Type B pancreatic cell (in vitro differentiated cells): Measurements from ENCODE around the gene CALCR. TPM values are rescaled to one million over a fixed set of nuclear protein-coding genes. Genes with fewer than 3 reads are reported as not detected.

Experiments used
- DNase-seq: peaks from one replicate; pipeline ENCODE4 v3.0.0; 2021; ENCODE audit warnings: mixed read lengths; ENCODE audit not compliant: unreplicated experiment; ENCODE audit errors: extremely low spot score
- H3K27ac Mint-ChIP-seq: 2 replicates; pipeline ENCODE4 v1.8.0; 2021; ENCODE audit warnings: mild to moderate bottlenecking, mixed read lengths
- H3K27me3 Mint-ChIP-seq: 2 replicates; pipeline ENCODE4 v1.8.0; 2021; ENCODE audit warnings: mixed read lengths
- H3K36me3 Mint-ChIP-seq: 2 replicates; pipeline ENCODE4 v1.8.0; 2021; ENCODE audit warnings: mixed read lengths
- H3K4me1 Mint-ChIP-seq: one replicate; pipeline ENCODE4 v1.8.0; 2021; ENCODE audit warnings: mixed read lengths; ENCODE audit not compliant: unreplicated experiment
- H3K4me3 Mint-ChIP-seq: 2 replicates; pipeline ENCODE4 v1.8.0; 2021; ENCODE audit warnings: mild to moderate bottlenecking, mixed read lengths
- H3K9me3 Mint-ChIP-seq: 2 replicates; pipeline ENCODE4 v1.8.0; 2021; ENCODE audit warnings: mixed read lengths
- total RNA-seq: library from RNA; stranded (reverse); gene quantifications from 2 replicates; pipeline ENCODE4 v1.2.1, GENCODE V29; 2021; ENCODE audit warnings: low replicate concordance
- TF ChIP-seq, protein P1 (sequence below): fragments of 200-600 bp; sonication (generic); conservative IDR thresholded peaks from 2 replicates; pipeline ENCODE4 v1.5.0; 2021; ENCODE audit warnings: antibody characterized with exemption, mild to moderate bottlenecking

CALCR gene
- total RNA-seq, 1 donor from 2014 or later = 0.10 TPM

- DNase-seq = no peak
- TF ChIP-seq, protein P1, sequence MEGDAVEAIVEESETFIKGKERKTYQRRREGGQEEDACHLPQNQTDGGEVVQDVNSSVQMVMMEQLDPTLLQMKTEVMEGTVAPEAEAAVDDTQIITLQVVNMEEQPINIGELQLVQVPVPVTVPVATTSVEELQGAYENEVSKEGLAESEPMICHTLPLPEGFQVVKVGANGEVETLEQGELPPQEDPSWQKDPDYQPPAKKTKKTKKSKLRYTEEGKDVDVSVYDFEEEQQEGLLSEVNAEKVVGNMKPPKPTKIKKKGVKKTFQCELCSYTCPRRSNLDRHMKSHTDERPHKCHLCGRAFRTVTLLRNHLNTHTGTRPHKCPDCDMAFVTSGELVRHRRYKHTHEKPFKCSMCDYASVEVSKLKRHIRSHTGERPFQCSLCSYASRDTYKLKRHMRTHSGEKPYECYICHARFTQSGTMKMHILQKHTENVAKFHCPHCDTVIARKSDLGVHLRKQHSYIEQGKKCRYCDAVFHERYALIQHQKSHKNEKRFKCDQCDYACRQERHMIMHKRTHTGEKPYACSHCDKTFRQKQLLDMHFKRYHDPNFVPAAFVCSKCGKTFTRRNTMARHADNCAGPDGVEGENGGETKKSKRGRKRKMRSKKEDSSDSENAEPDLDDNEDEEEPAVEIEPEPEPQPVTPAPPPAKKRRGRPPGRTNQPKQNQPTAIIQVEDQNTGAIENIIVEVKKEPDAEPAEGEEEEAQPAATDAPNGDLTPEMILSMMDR = no peak
These were observed 22.6 kb downstream of the CALCR start for GRCh38 chr7:93551931-93552330.

DNA sequence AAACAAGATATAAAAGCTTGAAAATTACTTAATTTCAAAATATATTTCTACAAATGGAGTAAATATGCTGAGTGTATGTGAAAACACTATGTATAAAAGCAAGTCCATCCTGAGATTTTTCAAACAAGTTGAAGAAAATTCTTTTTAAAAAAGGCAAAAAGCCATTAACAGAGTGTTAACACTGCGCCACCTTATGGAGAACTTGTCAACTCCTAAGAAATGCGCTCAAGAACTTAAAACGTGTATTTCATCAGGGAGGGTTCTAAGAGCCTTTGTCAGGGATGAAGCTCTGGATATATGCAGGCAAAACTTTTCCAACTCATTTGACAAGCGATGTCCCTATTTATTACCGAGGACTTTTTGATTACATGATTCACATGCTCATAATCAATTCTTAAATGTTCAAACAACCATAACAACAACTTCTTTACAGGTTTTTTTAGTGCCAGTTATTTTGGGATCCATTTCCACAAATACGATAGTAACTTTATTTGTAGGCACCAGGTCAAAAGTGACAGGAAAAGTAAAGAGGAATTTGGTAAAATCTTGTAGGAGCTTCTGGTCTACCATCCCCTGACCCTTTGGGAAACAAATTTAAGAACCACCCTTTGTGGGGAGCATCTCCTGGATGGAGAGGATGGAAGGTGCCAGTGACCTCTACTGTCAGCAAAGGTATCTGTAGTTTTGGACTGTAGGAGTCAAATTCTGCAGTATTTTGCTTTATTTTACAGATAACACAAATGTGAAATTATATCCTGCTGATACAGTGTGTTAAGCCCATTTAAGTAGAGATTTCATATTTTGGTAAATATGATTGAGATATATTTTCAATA is 23.2 kb downstream of the CALCR start:
- no peaks in the 10 kb centered on the region for H3K9me3 Mint-ChIP-seq
- peaks cover 6% of the 10 kb centered on the region for H3K27me3 Mint-ChIP-seq
- H3K4me3 Mint-ChIP-seq = no peak overlapping the region
- no peak for DNase-seq
- no peaks in the 10 kb centered on the region for H3K36me3 Mint-ChIP-seq
- H3K27ac Mint-ChIP-seq = no peak overlapping the region
- no peaks in the 10 kb centered on the region for H3K4me1 Mint-ChIP-seq
- TF ChIP-seq, protein P1 = peak; percentile 82

More at GRCh38 chr7:93551931-93552330, 22.6 kb downstream of the CALCR start:
- no peaks in the 10 kb centered on the region for H3K4me1 Mint-ChIP-seq
- H3K4me3 Mint-ChIP-seq = no peak overlapping the region
- H3K9me3 Mint-ChIP-seq = no peaks in the 10 kb centered on the region
- no peaks in the 10 kb centered on the region for H3K36me3 Mint-ChIP-seq
- peaks cover 6% of the 10 kb centered on the region for H3K27me3 Mint-ChIP-seq
- H3K27ac Mint-ChIP-seq = no peak overlapping the region

GRCh38 chr7:93547716-93548115 is 26.8 kb downstream of the CALCR start:
- no peak for DNase-seq
- Mint-ChIP-seq H3K4me3 (no peak overlapping the region), H3K27me3 (peaks cover 3% of the 10 kb centered on the region), H3K4me1 (no peaks in the 10 kb centered on the region), H3K9me3 (no peaks in the 10 kb centered on the region), H3K27ac (no peak overlapping the region), H3K36me3 (no peaks in the 10 kb centered on the region)
- TF ChIP-seq, protein P1 = no peak

GRCh38 chr7:93544691-93545090 is 29.8 kb downstream of the CALCR start:
- H3K36me3 Mint-ChIP-seq = no peaks in the 10 kb centered on the region
- H3K4me1 Mint-ChIP-seq = no peaks in the 10 kb centered on the region
- no peak for DNase-seq
- TF ChIP-seq, protein P1 = no peak
- H3K27ac Mint-ChIP-seq = no peak overlapping the region
- peaks cover 3% of the 10 kb centered on the region for H3K27me3 Mint-ChIP-seq
- no peaks in the 10 kb centered on the region for H3K9me3 Mint-ChIP-seq
- H3K4me3 Mint-ChIP-seq = no peak overlapping the region

GRCh38 chr7:93538061-93538460 is 36.5 kb downstream of the CALCR start:
- Mint-ChIP-seq H3K4me3 (no peak overlapping the region), H3K27me3 (no peaks in the 10 kb centered on the region), H3K4me1 (no peaks in the 10 kb centered on the region), H3K9me3 (no peaks in the 10 kb centered on the region), H3K36me3 (no peaks in the 10 kb centered on the region), H3K27ac (no peak overlapping the region)
- no peak for DNase-seq
- TF ChIP-seq, protein P1 = no peak
